ENCODE data around the gene SLC25A39.

DNA sequence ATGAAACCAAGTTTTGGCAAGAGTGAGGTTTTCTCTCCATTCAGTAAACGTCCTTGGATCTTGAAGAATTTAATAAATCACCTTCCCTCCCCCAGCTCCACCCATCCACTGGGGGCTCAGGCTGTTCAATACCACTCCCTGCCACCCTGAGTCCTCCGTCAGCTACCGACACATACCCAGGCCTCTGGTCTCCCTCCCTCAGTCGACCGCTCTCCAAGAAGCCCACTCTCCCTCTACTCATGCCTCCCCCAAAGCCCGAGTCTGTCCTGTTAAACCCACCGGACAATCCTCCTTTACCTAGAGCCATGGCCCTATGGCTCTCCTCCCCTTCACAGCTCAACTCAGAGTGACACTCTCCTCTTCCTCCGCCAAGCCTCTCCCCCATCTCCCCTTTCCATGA, 37.0 kb downstream of the SLC25A39 start:
- TF ChIP-seq, protein P1, sequence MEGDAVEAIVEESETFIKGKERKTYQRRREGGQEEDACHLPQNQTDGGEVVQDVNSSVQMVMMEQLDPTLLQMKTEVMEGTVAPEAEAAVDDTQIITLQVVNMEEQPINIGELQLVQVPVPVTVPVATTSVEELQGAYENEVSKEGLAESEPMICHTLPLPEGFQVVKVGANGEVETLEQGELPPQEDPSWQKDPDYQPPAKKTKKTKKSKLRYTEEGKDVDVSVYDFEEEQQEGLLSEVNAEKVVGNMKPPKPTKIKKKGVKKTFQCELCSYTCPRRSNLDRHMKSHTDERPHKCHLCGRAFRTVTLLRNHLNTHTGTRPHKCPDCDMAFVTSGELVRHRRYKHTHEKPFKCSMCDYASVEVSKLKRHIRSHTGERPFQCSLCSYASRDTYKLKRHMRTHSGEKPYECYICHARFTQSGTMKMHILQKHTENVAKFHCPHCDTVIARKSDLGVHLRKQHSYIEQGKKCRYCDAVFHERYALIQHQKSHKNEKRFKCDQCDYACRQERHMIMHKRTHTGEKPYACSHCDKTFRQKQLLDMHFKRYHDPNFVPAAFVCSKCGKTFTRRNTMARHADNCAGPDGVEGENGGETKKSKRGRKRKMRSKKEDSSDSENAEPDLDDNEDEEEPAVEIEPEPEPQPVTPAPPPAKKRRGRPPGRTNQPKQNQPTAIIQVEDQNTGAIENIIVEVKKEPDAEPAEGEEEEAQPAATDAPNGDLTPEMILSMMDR (IDR thresholded peaks at IDR 0.05), result no peak
- no peak for TF ChIP-seq ZFX (IDR thresholded peaks at IDR 0.05; ENCODE audit: borderline replicate concordance)
